D341Med (cell line): ENCODE data around the gene KIF26B.
A peak's percentile ranks its signal among the peaks of the same experiment; 100 is the strongest.
"Not testable (repeated sequence)": the region's sequence is repeated elsewhere in the genome, so short reads cannot be mapped to it uniquely, and the experiment has no call there.

ENCODE experiments used
- DNase-seq: peaks from one replicate; pipeline ENCODE4 v3.0.0; 2012; ENCODE audit warnings: low spot score

The KIF26B gene

DNA sequence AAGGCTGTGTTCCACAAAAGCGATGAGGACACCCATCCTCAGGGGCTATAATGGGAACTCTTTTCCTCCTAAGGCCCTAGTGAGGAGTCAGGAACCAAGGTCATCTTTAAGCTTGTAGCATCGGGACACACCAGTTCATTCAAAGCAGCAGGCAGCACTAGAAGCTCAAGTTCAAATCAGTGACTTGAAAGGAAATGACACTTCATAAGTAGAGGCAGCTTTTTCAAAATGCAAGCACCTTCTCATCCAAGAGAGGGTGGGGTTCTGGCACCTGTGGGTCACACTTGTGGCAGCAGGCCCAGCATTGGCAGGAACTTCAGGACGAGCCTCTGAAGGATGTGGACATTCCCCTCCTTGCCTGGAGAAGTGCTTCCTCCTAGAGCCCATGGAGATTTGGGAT is 496.3 kb downstream of the KIF26B start:
- no peak for DNase-seq

DNA sequence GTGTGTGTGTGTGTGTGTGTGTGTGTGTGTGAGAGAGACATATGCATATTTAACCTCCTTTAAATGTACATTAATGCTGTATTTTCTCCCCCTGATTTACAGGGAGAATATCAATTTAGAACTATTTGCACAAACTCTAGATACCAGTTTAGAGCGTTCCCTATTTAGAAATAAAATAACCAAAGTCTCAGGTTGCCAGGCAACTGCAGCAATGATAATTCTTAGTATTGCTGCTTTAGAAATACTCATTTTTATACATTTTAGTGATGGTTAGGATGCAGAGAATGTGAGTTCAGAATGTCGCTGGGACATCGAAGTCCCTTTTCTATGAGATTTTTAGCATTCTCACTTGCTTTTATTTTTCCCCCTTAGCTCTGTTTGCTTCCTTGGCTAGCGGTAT is 497.3 kb downstream of the KIF26B start:
- DNase-seq: no peak

- no peak for DNase-seq
Observed at GRCh38 chr1:245652660-245653427, 498.1 kb downstream of the KIF26B start.

DNA sequence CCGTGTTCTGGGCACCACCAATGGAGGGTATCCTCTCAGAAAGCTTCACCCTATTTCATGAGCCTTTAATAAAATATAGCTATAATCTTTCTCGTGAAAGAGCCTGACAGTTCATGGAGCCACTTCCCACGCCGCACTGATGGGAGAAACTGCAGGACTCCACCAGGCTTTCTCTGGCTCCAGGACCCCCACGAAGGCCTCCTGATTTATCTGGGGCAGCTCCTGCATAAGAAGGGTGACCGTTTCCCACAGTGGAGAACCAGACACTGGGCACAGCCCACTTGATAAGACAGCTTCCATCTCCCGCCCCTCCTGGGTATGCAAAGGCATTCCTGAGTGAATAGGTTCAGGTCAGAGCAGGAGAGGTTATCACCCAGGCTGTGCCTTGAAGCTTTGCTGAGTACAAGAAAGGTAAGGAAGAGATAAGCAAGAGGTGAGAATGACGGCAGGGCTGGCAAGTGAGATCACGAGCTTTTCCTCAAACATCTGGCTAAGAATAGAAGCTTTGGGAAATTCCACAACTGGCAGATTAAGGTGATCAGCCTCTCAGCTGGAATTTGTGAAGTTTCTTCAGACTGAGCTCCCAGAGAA is 499.8 kb downstream of the KIF26B start:
- no peak for DNase-seq

DNA sequence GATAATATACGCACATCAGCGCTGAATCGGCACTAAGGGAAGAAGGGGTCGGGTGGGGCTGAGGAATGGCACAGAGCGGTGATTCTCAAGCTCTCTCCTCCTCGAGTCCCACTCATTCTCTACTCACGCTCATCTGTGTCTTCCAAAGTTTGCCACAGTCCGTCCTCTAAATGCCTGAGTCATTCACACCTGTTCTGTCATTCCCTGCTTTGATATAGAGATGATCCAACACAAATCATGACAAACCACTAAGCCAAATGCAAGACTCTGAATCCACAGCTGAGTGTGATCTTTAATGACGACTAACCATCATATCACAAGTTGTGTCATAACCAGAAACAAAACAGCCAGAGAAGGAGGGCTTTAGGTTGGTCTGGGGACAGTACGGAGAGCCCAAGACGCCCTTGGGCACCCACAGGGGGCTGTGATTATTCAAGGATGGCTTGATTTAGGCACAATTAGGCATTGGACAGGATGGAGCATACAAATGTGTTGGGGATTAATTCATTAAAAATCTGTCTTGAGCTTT is 501.5 kb downstream of the KIF26B start:
- no peak for DNase-seq

GRCh38 chr1:245657371-245657770 is 502.6 kb downstream of the KIF26B start:
- DNase-seq: no peak

GRCh38 chr1:245663373-245663772 is 508.6 kb downstream of the KIF26B start:
- no peak for DNase-seq

GRCh38 chr1:245663841-245664240 is 509.1 kb downstream of the KIF26B start:
- DNase-seq: no peak

- DNase-seq: no peak
Observed at GRCh38 chr1:245666412-245666811, 511.6 kb downstream of the KIF26B start.

- DNase-seq: no peak
Observed at GRCh38 chr1:245671349-245671748, 516.6 kb downstream of the KIF26B start.

DNA sequence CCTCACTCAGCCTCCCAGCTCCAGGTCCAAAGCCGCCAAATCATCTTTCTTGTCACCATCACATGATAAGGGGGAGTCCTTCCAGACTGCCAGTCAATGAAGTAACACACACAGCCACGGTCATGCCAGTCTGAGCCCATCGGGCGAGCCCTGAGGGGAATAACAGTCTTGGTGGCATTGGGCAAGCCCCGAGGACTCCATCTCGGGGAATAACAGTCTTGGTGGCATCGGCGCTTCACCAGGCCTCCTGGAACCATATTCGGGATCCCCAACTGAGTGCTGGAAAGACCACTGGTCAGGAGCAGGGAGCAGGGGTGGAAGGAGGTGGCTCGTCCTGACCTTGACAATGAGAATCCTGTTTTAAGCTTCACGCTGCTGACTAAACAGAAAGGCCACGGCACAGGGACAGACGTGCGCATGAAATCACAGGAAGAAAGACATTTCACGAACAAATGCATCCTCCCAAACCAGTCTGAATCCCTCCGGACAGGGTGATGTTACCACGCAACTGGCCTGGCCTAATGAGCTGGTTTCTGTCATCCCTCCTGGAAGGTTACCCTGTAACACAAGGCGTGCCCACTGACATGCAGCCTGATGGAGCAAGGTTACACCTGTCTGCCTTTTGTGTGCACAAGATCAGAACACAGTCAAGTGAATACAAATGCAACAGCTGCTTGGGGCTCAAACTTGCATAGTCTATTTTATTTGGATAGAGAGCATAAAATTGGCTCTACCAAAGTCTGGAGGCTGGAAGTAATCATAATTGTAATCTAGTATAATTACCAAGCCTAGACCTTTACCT is 517.4 kb downstream of the KIF26B start:
- no peak for DNase-seq

DNA sequence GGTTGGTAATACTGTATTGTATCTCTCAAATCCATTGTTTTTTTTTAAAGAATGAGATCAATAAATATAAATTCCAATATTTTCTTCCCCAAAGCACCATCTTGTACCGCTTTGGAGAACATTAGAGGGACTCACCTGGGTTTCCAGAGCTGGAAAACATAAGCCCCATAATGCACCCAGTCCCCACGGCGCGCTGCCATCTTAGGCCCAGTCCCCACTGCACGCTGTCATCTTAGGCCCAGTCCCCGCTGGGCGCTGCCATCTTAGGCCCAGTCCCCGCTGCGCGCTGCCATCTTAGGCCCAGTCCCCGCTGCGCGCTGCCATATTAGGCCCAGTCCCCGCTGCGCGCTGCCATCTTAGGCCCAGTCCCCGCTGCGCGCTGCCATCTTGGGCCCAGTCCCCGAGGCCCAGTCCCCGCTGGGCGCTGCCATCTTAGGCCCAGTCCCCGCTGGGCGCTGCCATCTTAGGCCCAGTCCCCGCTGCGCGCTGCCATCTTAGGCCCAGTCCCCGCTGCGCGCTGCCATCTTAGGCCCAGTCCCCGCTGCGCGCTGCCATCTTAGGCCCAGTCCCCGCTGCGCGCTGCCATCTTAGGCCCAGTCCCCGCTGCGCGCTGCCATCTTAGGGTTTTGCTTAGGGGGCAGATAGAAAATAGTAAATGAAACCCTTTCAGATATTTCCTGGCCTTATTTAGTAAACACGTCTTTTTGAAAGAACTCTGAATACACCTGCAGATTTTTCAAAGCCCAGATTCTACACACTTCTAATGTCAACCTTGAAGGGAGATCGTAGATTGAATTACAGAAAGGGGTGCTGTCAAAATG is 518.3 kb downstream of the KIF26B start:
- DNase-seq: not testable (repeated sequence)

- DNase-seq: no peak
Observed at GRCh38 chr1:245673881-245674414, 519.2 kb downstream of the KIF26B start.

GRCh38 chr1:245677461-245678240 is 522.9 kb downstream of the KIF26B start:
- no peak for DNase-seq

- no peak for DNase-seq
Observed at GRCh38 chr1:245678860-245679411, 524.2 kb downstream of the KIF26B start.

- peak; percentile 14 for DNase-seq
Observed at GRCh38 chr1:245679821-245680780, 525.3 kb downstream of the KIF26B start.

DNA sequence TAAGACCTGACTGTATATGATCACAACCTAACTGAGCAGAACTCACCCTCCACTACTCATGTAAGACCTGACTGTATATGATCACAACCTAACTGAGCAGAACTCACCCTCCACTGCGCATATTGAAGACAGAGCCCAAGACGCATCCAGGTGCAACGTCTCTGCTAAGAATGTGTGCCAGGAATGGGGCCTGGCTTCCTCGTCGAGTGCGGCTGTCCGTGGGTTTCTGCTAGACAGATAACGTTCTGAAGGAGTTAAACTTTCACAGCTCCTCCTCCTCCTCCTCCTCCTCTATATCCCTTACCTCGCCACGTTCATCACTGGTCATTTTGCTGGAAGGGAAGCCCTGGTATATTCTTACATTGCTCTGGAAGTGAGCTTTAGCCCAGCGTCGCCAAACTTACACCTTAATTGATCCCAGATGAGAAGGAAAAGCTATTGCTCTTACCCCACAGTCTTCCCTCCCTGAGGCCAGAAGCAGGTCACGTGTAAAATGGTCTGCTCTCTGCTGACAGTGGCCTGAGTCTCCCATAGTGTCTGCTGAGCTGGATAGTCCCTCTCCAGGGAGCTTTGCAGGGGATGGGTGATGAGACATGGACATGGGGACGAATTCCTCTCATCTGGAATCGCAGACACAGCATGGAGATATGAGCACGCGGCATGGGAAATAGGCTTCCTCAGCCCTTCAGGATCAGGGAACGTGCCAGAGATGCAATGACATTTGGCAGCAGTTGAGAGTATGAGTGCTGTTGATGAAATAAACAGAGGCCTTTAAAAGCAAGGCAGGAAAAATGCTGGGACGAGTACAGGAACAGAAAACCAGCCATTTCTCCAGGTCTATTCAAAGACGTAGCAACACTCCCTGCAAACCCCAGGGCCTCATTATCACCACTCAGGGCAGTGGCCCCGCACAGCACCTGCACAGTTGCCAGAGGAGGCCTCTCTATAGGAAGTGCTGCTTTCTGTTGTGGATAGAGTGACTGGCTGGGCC is 528.1 kb downstream of the KIF26B start:
- DNase-seq: no peak

- no peak for DNase-seq
Observed at GRCh38 chr1:245683676-245684075, 528.9 kb downstream of the KIF26B start.
